ENCODE measurements around the gene GRM7. TPM values are rescaled to one million over a fixed set of nuclear protein-coding genes. Genes with fewer than 3 reads are reported as not detected.

GRM7 gene
- polyA plus RNA-seq, 3 donors, result 1.2 to 1.8 (median 1.5) TPM

- DNase-seq, result no peak
Observed at GRCh38 chr3:7305561-7305960, 444.6 kb downstream of the GRM7 start.

GRCh38 chr3:7306901-7307300, 446.0 kb downstream of the GRM7 start:
- DNase-seq, result no peak

GRCh38 chr3:7307410-7307809, 446.5 kb downstream of the GRM7 start:
- DNase-seq, result no peak

GRCh38 chr3:7309641-7310102, 448.8 kb downstream of the GRM7 start:
- peak; percentile 43 for DNase-seq

- DNase-seq, result no peak
Observed at GRCh38 chr3:7315037-7315436, 454.1 kb downstream of the GRM7 start.

- no peak for DNase-seq
Observed at GRCh38 chr3:7322957-7323669, 462.2 kb downstream of the GRM7 start.

GRCh38 chr3:7328339-7328738, 467.4 kb downstream of the GRM7 start:
- no peak for DNase-seq

- DNase-seq, result no peak
Observed at GRCh38 chr3:7332696-7333095, 471.8 kb downstream of the GRM7 start.

GRCh38 chr3:7333125-7333524, 472.2 kb downstream of the GRM7 start:
- DNase-seq, result no peak

GRCh38 chr3:7340795-7341194, 479.9 kb downstream of the GRM7 start:
- DNase-seq, result no peak

- no peak for DNase-seq
Observed at GRCh38 chr3:7346364-7346763, 485.4 kb downstream of the GRM7 start.

- no peak for DNase-seq
Observed at GRCh38 chr3:7357101-7357500, 496.2 kb downstream of the GRM7 start.

GRCh38 chr3:7367968-7368367, 507.1 kb downstream of the GRM7 start:
- DNase-seq, result no peak

GRCh38 chr3:7368597-7368996, 507.7 kb downstream of the GRM7 start:
- DNase-seq, result no peak

- DNase-seq, result no peak
Observed at GRCh38 chr3:7371693-7372572, 511.0 kb downstream of the GRM7 start.

- DNase-seq, result no peak
Observed at GRCh38 chr3:7377103-7377502, 516.2 kb downstream of the GRM7 start.

- no peak for DNase-seq
Observed at GRCh38 chr3:7381741-7382140, 520.8 kb downstream of the GRM7 start.

- DNase-seq, result peak; percentile 21
Observed at GRCh38 chr3:7382293-7383010, 521.5 kb downstream of the GRM7 start.

GRCh38 chr3:7385635-7386034, 524.7 kb downstream of the GRM7 start:
- no peak for DNase-seq

- DNase-seq, result no peak
Observed at GRCh38 chr3:7388026-7388425, 527.1 kb downstream of the GRM7 start.

GRCh38 chr3:7392206-7392605, 531.3 kb downstream of the GRM7 start:
- DNase-seq, result no peak

GRCh38 chr3:7393944-7394605, 533.2 kb downstream of the GRM7 start:
- DNase-seq, result no peak

All from renal pelvis (tissue), 4 donors.